ENCODE data around the gene OPALIN. TPM values are rescaled to one million over a fixed set of nuclear protein-coding genes. Genes with fewer than 3 reads are reported as not detected.

Gene OPALIN
- total RNA-seq, 1 donor from 2014 or later, result not detected

GRCh38 chr10:96324447-96324846 is 34.4 kb downstream of the OPALIN start:
- TF ChIP-seq CTCF (IDR thresholded peaks at IDR 0.05), result no peak
- DNase-seq, result no peak
- no peaks in the 10 kb centered on the region for H3K27me3 ChIP-seq
- ATAC-seq, result no peak
- no peaks in the 10 kb centered on the region for H3K9me3 ChIP-seq
- no peak overlapping the region for H3K27ac ChIP-seq
- no peaks in the 10 kb centered on the region for H3K4me1 ChIP-seq
- intact Hi-C loops (cut with DNase I), result no loop called here
- H3K4me3 ChIP-seq, result no peak overlapping the region
- H3K36me3 ChIP-seq, result no peaks in the 10 kb centered on the region

GRCh38 chr10:96322275-96322674 is 36.5 kb downstream of the OPALIN start:
- intact Hi-C loops (cut with DNase I), result no loop called here
- Histone ChIP-seq H3K27ac (no peak overlapping the region), H3K4me1 (no peaks in the 10 kb centered on the region), H3K9me3 (no peaks in the 10 kb centered on the region), H3K36me3 (no peaks in the 10 kb centered on the region), H3K4me3 (no peak overlapping the region), H3K27me3 (no peaks in the 10 kb centered on the region)
- ATAC-seq, result no peak
- TF ChIP-seq CTCF (IDR thresholded peaks at IDR 0.05), result no peak
- DNase-seq, result no peak

- Histone ChIP-seq H3K4me1 (no peaks in the 10 kb centered on the region), H3K27ac (no peak overlapping the region), H3K36me3 (no peaks in the 10 kb centered on the region), H3K4me3 (no peak overlapping the region), H3K9me3 (no peaks in the 10 kb centered on the region), H3K27me3 (no peaks in the 10 kb centered on the region)
- ATAC-seq, result no peak
- TF ChIP-seq CTCF (IDR thresholded peaks at IDR 0.05), result no peak
- intact Hi-C loops (cut with DNase I), result no loop called here
- no peak for DNase-seq
Observed at GRCh38 chr10:96321822-96322221, 37.0 kb downstream of the OPALIN start.

GRCh38 chr10:96319754-96320474 is 38.9 kb downstream of the OPALIN start:
- ATAC-seq, result no peak
- H3K27ac ChIP-seq, result no peak overlapping the region
- H3K9me3 ChIP-seq, result no peaks in the 10 kb centered on the region
- TF ChIP-seq CTCF (IDR thresholded peaks at IDR 0.05), result no peak
- no peaks in the 10 kb centered on the region for H3K36me3 ChIP-seq
- no peaks in the 10 kb centered on the region for H3K4me1 ChIP-seq
- H3K4me3 ChIP-seq, result no peak overlapping the region
- H3K27me3 ChIP-seq, result no peaks in the 10 kb centered on the region
- intact Hi-C loops (cut with DNase I), result no loop called here
- DNase-seq, result no peak

- DNase-seq (no peak), ATAC-seq (no peak)
- no peak overlapping the region for H3K4me3 ChIP-seq
- intact Hi-C loops (cut with DNase I), result no loop called here
- H3K27me3 ChIP-seq, result no peaks in the 10 kb centered on the region
- H3K27ac ChIP-seq, result no peak overlapping the region
- no peaks in the 10 kb centered on the region for H3K9me3 ChIP-seq
- TF ChIP-seq CTCF (IDR thresholded peaks at IDR 0.05), result no peak
- H3K36me3 ChIP-seq, result no peaks in the 10 kb centered on the region
- H3K4me1 ChIP-seq, result no peaks in the 10 kb centered on the region
Observed at GRCh38 chr10:96317067-96317833, 41.6 kb downstream of the OPALIN start.

Measured in upper lobe of right lung (tissue), 1 donor.